NOMO-1 treated with DMSO at 0.1 percent for 48 hours (cell line): ENCODE results near the gene PLXNA1.

Experiments used
- DNase-seq: peaks from one replicate; lab custom pipeline; 2025; ENCODE audit not compliant: unreplicated experiment; lab: John Stamatoyannopoulos, UW

PLXNA1 gene

GRCh38 chr3:126987129-126987528 lies 4.2 kb downstream of the PLXNA1 start:
- no peak for DNase-seq

GRCh38 chr3:126987596-126987995 lies 4.7 kb downstream of the PLXNA1 start:
- DNase-seq = no peak

GRCh38 chr3:126988451-126989021 lies 5.6 kb downstream of the PLXNA1 start:
- DNase-seq = no peak

GRCh38 chr3:126989316-126990023 lies 6.6 kb downstream of the PLXNA1 start:
- no peak for DNase-seq

GRCh38 chr3:126990024-126990700 lies 7.2 kb downstream of the PLXNA1 start:
- no peak for DNase-seq

- DNase-seq = no peak
Measured at GRCh38 chr3:126990890-126991289, 8.0 kb downstream of the PLXNA1 start.

- no peak for DNase-seq
Measured at GRCh38 chr3:126991366-126992200, 8.7 kb downstream of the PLXNA1 start.

- no peak for DNase-seq
Measured at GRCh38 chr3:126992216-126992615, 9.3 kb downstream of the PLXNA1 start.

GRCh38 chr3:126992776-126993175 lies 9.9 kb downstream of the PLXNA1 start:
- DNase-seq = no peak

- no peak for DNase-seq
Measured at GRCh38 chr3:126993436-126993835, 10.5 kb downstream of the PLXNA1 start.

GRCh38 chr3:126994661-126995245 lies 11.8 kb downstream of the PLXNA1 start:
- no peak for DNase-seq

GRCh38 chr3:126995254-126995780 lies 12.4 kb downstream of the PLXNA1 start:
- no peak for DNase-seq

- no peak for DNase-seq
Measured at GRCh38 chr3:126995926-126996512, 13.1 kb downstream of the PLXNA1 start.

- no peak for DNase-seq
Measured at GRCh38 chr3:126996905-126997304, 14.0 kb downstream of the PLXNA1 start.

- no peak for DNase-seq
Measured at GRCh38 chr3:126997455-126998038, 14.6 kb downstream of the PLXNA1 start.

GRCh38 chr3:126998320-126998719 lies 15.4 kb downstream of the PLXNA1 start:
- no peak for DNase-seq

GRCh38 chr3:126998728-126999127 lies 15.8 kb downstream of the PLXNA1 start:
- no peak for DNase-seq

GRCh38 chr3:126999383-126999782 lies 16.5 kb downstream of the PLXNA1 start:
- DNase-seq = no peak

- no peak for DNase-seq
Measured at GRCh38 chr3:127000119-127000518, 17.2 kb downstream of the PLXNA1 start.

- DNase-seq = no peak
Measured at GRCh38 chr3:127000761-127001160, 17.8 kb downstream of the PLXNA1 start.
